Fibroblast of lung (primary cell): ENCODE data around the gene NT5C1A. TPM values are rescaled to one million over a fixed set of nuclear protein-coding genes. Genes with fewer than 3 reads are reported as not detected.

Source experiments
- DNase-seq, 2 donors: peaks; one replicate each; pipeline versions ENCODE4 v3.0.0 to v3.0.0-alpha.2; 2010; ENCODE audit warnings: low read depth in 2 of 2
- H2AFZ ChIP-seq: 2 replicates; pipeline ENCODE4 v1.5.1; 2012; ENCODE audit warnings: low read length, control low read depth, inconsistent platforms
- H3K27ac ChIP-seq: 2 replicates; pipeline ENCODE4 v1.5.1; 2011; ENCODE audit warnings: low read length, control low read depth; ENCODE audit not compliant: insufficient read depth
- H3K27me3 ChIP-seq: 2 replicates; pipeline ENCODE4 v1.5.1; 2011; ENCODE audit warnings: mild to moderate bottlenecking, low read length; ENCODE audit not compliant: control insufficient read depth, insufficient read depth
- H3K36me3 ChIP-seq: 2 replicates; pipeline ENCODE4 v1.5.1; 2011; ENCODE audit warnings: low read length; ENCODE audit not compliant: control insufficient read depth, insufficient read depth
- H3K4me1 ChIP-seq: 2 replicates; pipeline ENCODE4 v1.5.1; 2011; ENCODE audit warnings: low read length; ENCODE audit not compliant: control insufficient read depth, insufficient read depth; ENCODE audit errors: extremely low read depth
- H3K4me2 ChIP-seq: 2 replicates; pipeline ENCODE4 v1.5.1; 2011; ENCODE audit warnings: low read length, control low read depth; ENCODE audit not compliant: insufficient read depth; ENCODE audit errors: extremely low read depth
- H3K4me3 ChIP-seq, 4 experiments: fragments of 200-600 bp in 1 of 4; sonication (generic) in 1 of 4; replicated peaks in 1 of 4; 2 replicates each; pipeline ENCODE4 v1.5.1; 2011 to 2016; ENCODE audit warnings: low read length in 4 of 4, low read depth in 3 of 4, mild to moderate bottlenecking in 3 of 4, control low read depth in 2 of 4, inconsistent platforms in 1 of 4, mixed read lengths in 1 of 4; ENCODE audit not compliant: insufficient read depth in 1 of 4; ENCODE audit errors: control extremely low read depth in 1 of 4
- H3K79me2 ChIP-seq: 2 replicates; pipeline ENCODE4 v1.5.1; 2012; ENCODE audit warnings: mild to moderate bottlenecking, low read length, inconsistent platforms; ENCODE audit not compliant: control insufficient read depth, insufficient read depth
- H3K9ac ChIP-seq: 2 replicates; pipeline ENCODE4 v1.5.1; 2011; ENCODE audit warnings: mild to moderate bottlenecking, low read length, control low read depth; ENCODE audit not compliant: insufficient read depth
- H3K9me3 ChIP-seq: 2 replicates; pipeline ENCODE4 v1.5.1; 2012; ENCODE audit warnings: low read depth, low read length; ENCODE audit not compliant: control insufficient read depth, insufficient read depth
- H4K20me1 ChIP-seq: 2 replicates; pipeline ENCODE4 v1.5.1; 2011; ENCODE audit warnings: low read length; ENCODE audit not compliant: control insufficient read depth, insufficient read depth; ENCODE audit errors: extremely low read depth
- EZH2 ChIP-seq: IDR thresholded peaks from 2 replicates; pipeline ENCODE4 v1.5.1; 2012; ENCODE audit warnings: low read length, control low read depth, mild to moderate bottlenecking; ENCODE audit errors: missing control alignments
- polyA plus RNA-seq, 2 donors: library from polyadenylated mRNA; depleted of rRNA in 1 of 2; stranded (reverse) in 1 of 2; unstranded in 1 of 2; fragments of >200 nt; gene quantifications; 2 replicates each; pipeline ENCODE4 v1.2.1, GENCODE V29; 2011 to 2012; ENCODE audit warnings: missing spikeins in 1 of 2
- total RNA-seq: library from RNA; depleted of rRNA; stranded (reverse); fragments of >200 nt; gene quantifications from 2 replicates; pipeline ENCODE4 v1.2.1, GENCODE V29; 2014
- TF ChIP-seq, protein P1 (sequence below), 2 donors: IDR thresholded peaks in 1 of 2; conservative IDR thresholded peaks in 1 of 2; 1 replicate in 1 of 2; 2 replicates in 1 of 2; pipeline ENCODE4 v1.5.1; 2011 to 2012; ENCODE audit warnings: low read length in 2 of 2, control low read depth in 1 of 2, inconsistent platforms in 1 of 2, low read depth in 1 of 2, mild to moderate bottlenecking in 1 of 2

The NT5C1A gene
- total and polyA plus RNA-seq, 2 donors (not counting 1 experiment from before 2014, with no cell fraction given), result not detected

DNA sequence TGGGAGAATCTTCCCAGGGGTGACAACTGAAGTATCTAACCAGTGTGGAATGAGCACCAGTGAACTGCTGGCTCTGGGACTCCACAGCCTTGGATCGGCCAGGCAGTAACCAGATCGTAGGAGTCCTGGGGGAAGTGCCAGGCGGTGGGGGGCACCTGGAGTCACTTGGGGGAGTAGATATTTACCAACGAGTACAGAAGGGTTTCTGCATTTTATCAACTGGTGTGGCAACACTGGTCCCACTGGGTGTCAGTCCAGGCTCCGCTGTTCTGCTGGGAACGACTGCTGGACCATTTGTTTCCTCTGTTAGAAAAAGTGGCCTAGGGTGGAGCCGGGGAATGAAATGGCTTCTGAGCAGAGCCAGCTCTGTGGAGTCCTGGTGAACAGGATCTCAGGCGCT lies 46.9 kb downstream of the NT5C1A start:
- H2AFZ ChIP-seq, result no peak overlapping the region
- no peaks in the 10 kb centered on the region for H4K20me1 ChIP-seq
- H3K4me2 ChIP-seq, result no peak overlapping the region
- no peak overlapping the region for H3K9ac ChIP-seq
- H3K27ac ChIP-seq, result no peak overlapping the region
- H3K79me2 ChIP-seq, result no peaks in the 10 kb centered on the region
- DNase-seq, result no peak
- TF ChIP-seq, protein P1, sequence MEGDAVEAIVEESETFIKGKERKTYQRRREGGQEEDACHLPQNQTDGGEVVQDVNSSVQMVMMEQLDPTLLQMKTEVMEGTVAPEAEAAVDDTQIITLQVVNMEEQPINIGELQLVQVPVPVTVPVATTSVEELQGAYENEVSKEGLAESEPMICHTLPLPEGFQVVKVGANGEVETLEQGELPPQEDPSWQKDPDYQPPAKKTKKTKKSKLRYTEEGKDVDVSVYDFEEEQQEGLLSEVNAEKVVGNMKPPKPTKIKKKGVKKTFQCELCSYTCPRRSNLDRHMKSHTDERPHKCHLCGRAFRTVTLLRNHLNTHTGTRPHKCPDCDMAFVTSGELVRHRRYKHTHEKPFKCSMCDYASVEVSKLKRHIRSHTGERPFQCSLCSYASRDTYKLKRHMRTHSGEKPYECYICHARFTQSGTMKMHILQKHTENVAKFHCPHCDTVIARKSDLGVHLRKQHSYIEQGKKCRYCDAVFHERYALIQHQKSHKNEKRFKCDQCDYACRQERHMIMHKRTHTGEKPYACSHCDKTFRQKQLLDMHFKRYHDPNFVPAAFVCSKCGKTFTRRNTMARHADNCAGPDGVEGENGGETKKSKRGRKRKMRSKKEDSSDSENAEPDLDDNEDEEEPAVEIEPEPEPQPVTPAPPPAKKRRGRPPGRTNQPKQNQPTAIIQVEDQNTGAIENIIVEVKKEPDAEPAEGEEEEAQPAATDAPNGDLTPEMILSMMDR (conservative IDR thresholded peaks at IDR 0.05 in 1 of 2, IDR thresholded peaks at IDR 0.05 in 1 of 2; ENCODE audit: low read depth in 1 of 2, low read length in 2 of 2), result no peak
- TF ChIP-seq EZH2, result no peak
- H3K4me3 ChIP-seq, result no peak overlapping the region
- H3K27me3 ChIP-seq, result peaks cover 24% of the 10 kb centered on the region
- peaks cover 2% of the 10 kb centered on the region for H3K4me1 ChIP-seq
- no peaks in the 10 kb centered on the region for H3K36me3 ChIP-seq
- H3K9me3 ChIP-seq, result no peaks in the 10 kb centered on the region

DNA sequence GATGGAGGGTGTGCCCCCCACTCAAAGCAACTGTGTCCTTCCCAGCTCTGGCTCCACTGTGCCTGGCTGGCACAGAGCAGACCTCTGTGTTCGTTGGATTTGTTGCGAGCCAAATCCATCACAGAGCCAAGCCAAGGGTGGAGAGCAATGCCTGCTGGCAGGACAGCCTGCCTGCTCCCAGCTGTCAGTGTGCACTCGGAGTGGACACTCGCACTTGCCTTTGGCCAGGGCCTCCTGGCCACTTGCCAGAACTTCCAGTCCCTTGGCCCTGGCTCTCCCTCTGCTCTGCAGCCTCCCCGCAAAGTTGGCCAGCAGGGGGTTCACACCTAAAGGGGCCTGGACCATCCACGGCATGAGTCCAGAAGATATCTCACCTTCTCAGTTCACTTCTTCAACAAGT lies 48.9 kb downstream of the NT5C1A start:
- Histone ChIP-seq H3K27ac (no peak overlapping the region), H3K4me2 (no peak overlapping the region), H3K79me2 (no peaks in the 10 kb centered on the region), H3K9me3 (no peaks in the 10 kb centered on the region), H3K4me1 (peaks cover 2% of the 10 kb centered on the region), H3K27me3 (peaks cover 26% of the 10 kb centered on the region), H4K20me1 (no peaks in the 10 kb centered on the region), H3K9ac (no peak overlapping the region), H3K4me3 (no peak overlapping the region), H2AFZ (no peak overlapping the region), H3K36me3 (no peaks in the 10 kb centered on the region)
- no peak for DNase-seq
- TF ChIP-seq EZH2, result no peak
- TF ChIP-seq, protein P1 (conservative IDR thresholded peaks at IDR 0.05 in 1 of 2, IDR thresholded peaks at IDR 0.05 in 1 of 2; ENCODE audit: low read depth in 1 of 2, low read length in 2 of 2), result no peak

DNA sequence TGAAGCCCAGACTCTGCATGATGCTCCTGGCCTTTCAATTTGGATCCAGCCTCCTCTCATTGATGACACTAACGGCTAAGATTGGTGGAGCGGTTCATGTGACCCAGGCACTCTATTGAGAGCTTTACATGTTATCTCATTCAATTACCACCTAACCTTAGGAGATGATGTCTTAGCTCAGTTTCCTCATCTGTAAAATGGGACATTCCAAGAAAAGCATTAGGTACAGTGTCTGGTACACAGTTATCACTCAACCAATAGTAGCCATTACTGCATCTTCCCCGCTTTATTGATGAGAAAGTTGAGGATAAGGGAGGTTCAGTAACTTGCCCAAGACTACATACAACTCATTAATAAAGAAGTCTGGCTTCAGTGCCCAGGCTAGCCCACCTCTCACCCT lies 49.5 kb downstream of the NT5C1A start:
- Histone ChIP-seq H3K9me3 (no peaks in the 10 kb centered on the region), H3K27ac (no peak overlapping the region), H3K36me3 (no peaks in the 10 kb centered on the region), H3K4me1 (peaks cover 2% of the 10 kb centered on the region), H3K27me3 (peaks cover 26% of the 10 kb centered on the region), H2AFZ (no peak overlapping the region), H4K20me1 (no peaks in the 10 kb centered on the region), H3K79me2 (no peaks in the 10 kb centered on the region), H3K9ac (no peak overlapping the region), H3K4me2 (no peak overlapping the region), H3K4me3 (no peak overlapping the region)
- DNase-seq, result no peak
- TF ChIP-seq, protein P1 (conservative IDR thresholded peaks at IDR 0.05 in 1 of 2, IDR thresholded peaks at IDR 0.05 in 1 of 2; ENCODE audit: low read depth in 1 of 2, low read length in 2 of 2), result no peak
- TF ChIP-seq EZH2, result no peak
